ENCODE data around the gene SPTBN1. TPM values are rescaled to one million over a fixed set of nuclear protein-coding genes. Genes with fewer than 3 reads are reported as not detected.

Gene SPTBN1
- total and polyA plus RNA-seq, 2 of the 4 experiments (the other 2 are of a cell fraction), result 49.1 to 241 TPM

GRCh38 chr2:54536720-54537119 lies 80.6 kb downstream of the SPTBN1 start:
- Histone ChIP-seq H2AK5ac (ENCODE audit: low read depth, low read length) (no peak overlapping the region), H4K8ac (ENCODE audit: low read depth in 2 of 2, low read length in 2 of 2) (no peak overlapping the region), H2BK5ac (ENCODE audit: low read depth, low read length, poor library complexity, severe bottlenecking) (no peak overlapping the region), H4K20me1 (ENCODE audit: insufficient read depth, low read length) (peaks cover 16% of the 10 kb centered on the region; the same call in 1 of the 2 replicates), H3K9me3 (ENCODE audit: control insufficient read depth, insufficient read depth, low read length) (no peaks in the 10 kb centered on the region), H3K18ac (ENCODE audit: low read depth, low read length) (no peak overlapping the region), H3K27me3 (ENCODE audit: control insufficient read depth, insufficient read depth, low read length) (no peaks in the 10 kb centered on the region), H3K4ac (ENCODE audit: low read depth, low read length) (no peak overlapping the region), H2BK20ac (ENCODE audit: low read depth, low read length) (no peak overlapping the region), H2AK9ac (replicated peaks; ENCODE audit: low read depth, low read length, poor library complexity) (no peak overlapping the region), H2BK15ac (ENCODE audit: low read depth, low read length) (no peak overlapping the region), H3K56ac (ENCODE audit: extremely low read depth, insufficient read depth, low read length) (no peak overlapping the region), H3K4me3 (ENCODE audit: insufficient read depth, low read depth, low read length) (no peak overlapping the region), H3K27ac (ENCODE audit: insufficient read depth, low read length) (no peak overlapping the region), H3K23ac (ENCODE audit: low read depth, low read length) (no peak overlapping the region), H3K36me3 (ENCODE audit: control insufficient read depth, insufficient read depth, low read length) (peaks cover 4% of the 10 kb centered on the region; the same call in 1 of the 2 replicates), H2AFZ (replicated peaks; ENCODE audit: low read length, poor library complexity) (no peak overlapping the region), H4K5ac (ENCODE audit: low read depth, low read length) (no peak overlapping the region), H3K79me1 (ENCODE audit: low read depth in 1 of 2, low read length in 2 of 2) (peaks cover 56 to 77% of the 10 kb centered on the region in 2 experiments), H3K4me1 (ENCODE audit: control insufficient read depth, insufficient read depth, low read length) (peaks cover 7% of the 10 kb centered on the region), H4K91ac (ENCODE audit: insufficient read depth, low read depth, low read length) (no peak overlapping the region), H2BK120ac (ENCODE audit: low read depth, low read length) (no peak overlapping the region), H3K9ac (ENCODE audit: low read depth, low read length) (no peak overlapping the region), H3K14ac (replicated peaks; ENCODE audit: low read depth, low read length) (no peak overlapping the region), H3K9me1 (ENCODE audit: insufficient read depth, low read length) (peaks cover 10% of the 10 kb centered on the region), H3K4me2 (ENCODE audit: low read depth, low read length) (no peak overlapping the region)
- no peak for TF ChIP-seq ELK1 (IDR thresholded peaks at IDR 0.05; ENCODE audit: borderline replicate concordance, low read depth, low read length)
- no peak for TF ChIP-seq RFX5 (IDR thresholded peaks at IDR 0.05; ENCODE audit: low read depth, low read length)
- TF ChIP-seq SMC3 (IDR thresholded peaks at IDR 0.05; ENCODE audit: low read depth, low read length), result no peak
- no peak for TF ChIP-seq POLR2A (IDR thresholded peaks at IDR 0.05; ENCODE audit: low read depth, low read length)
- no peak for TF ChIP-seq CEBPB (IDR thresholded peaks at IDR 0.05; ENCODE audit: low read depth, low read length)
- no peak for TF ChIP-seq USF2 (IDR thresholded peaks at IDR 0.05; ENCODE audit: low read depth, low read length)
- TF ChIP-seq CHD1 (IDR thresholded peaks at IDR 0.05; ENCODE audit: low read depth, low read length), result no peak
- TF ChIP-seq CTCF (conservative IDR thresholded peaks at IDR 0.05; ENCODE audit: low read depth, low read length), result no peak
- no peak for TF ChIP-seq RAD21 (IDR thresholded peaks at IDR 0.05; ENCODE audit: low read length)
- TF ChIP-seq MAZ (IDR thresholded peaks at IDR 0.05; ENCODE audit: borderline replicate concordance, low read depth, low read length), result no peak
- no peak for TF ChIP-seq NFE2L2 (IDR thresholded peaks at IDR 0.05; ENCODE audit: low read depth, low read length)
- no peak for TF ChIP-seq FOS (IDR thresholded peaks at IDR 0.05; ENCODE audit: low read depth, low read length)
- no peak for TF ChIP-seq RCOR1 (IDR thresholded peaks at IDR 0.05; ENCODE audit: insufficient replicate concordance, low read length)
- TF ChIP-seq BHLHE40 (IDR thresholded peaks at IDR 0.05; ENCODE audit: low read depth, low read length), result no peak
- TF ChIP-seq MAFK (IDR thresholded peaks at IDR 0.05; ENCODE audit: low read depth, low read length), result no peak
- TF ChIP-seq MXI1 (IDR thresholded peaks at IDR 0.05; ENCODE audit: borderline replicate concordance, low read depth, low read length), result no peak
- ChIA-PET CTCF (interaction anchor here (0.9 kb wide), 1 partner anchor 22 kb away, joined by 3 read pairs; no protein-coding TSS in a partner anchor), POLR2A (ENCODE audit: unreplicated experiment) (no interaction called here)
- dilution Hi-C loops (cut with HindIII; ENCODE audit: low sequenced_read_pairs, unreplicated experiment), result no loop called here
- DNase-seq, result no peak
- BruUV-seq (replicated peaks), result no TSS peak
- 100% methylated on average over 1 of the region's 2 CpGs; no CpG with 5 or more reads in 1 of the 2 experiments for WGBS, 2 experiments (ENCODE audit: extremely low coverage in 2 of 2, insufficient read length in 1 of 2)
- intact Hi-C loops (cut with micrococcal nuclease), result no loop called here
- in situ Hi-C loops (cut with MboI; ENCODE audit: low sequenced_read_pairs), result no loop called here
- no peak for ATAC-seq (ENCODE audit: low read depth)

Measured in IMR-90 (cell line).